ENCODE data around the gene SKAP1. TPM values are rescaled to one million over a fixed set of nuclear protein-coding genes. Genes with fewer than 3 reads are reported as not detected.

Gene SKAP1
- total RNA-seq, 2 experiments from 2014 or later = 1.2 TPM; not detected in 1

- ChIA-PET POLR2A (interaction anchor here (0.6 to 0.9 kb wide), 4 partner anchors 8 to 611 kb away, joined by 3 to 6 read pairs (median 3); no protein-coding TSS in a partner anchor), CTCF (ENCODE audit: unreplicated experiment) (no interaction called here)
- no peaks in the 10 kb centered on the region for H3K36me3 ChIP-seq (ENCODE audit: insufficient read depth, low read length)
- no peak overlapping the region for H2AFZ ChIP-seq (ENCODE audit: low read length)
- no peaks in the 10 kb centered on the region for H4K20me1 ChIP-seq (ENCODE audit: insufficient read depth, low read length)
- no peaks in the 10 kb centered on the region for H3K9me3 ChIP-seq (ENCODE audit: low read length)
- no peak overlapping the region for H3K4me3 ChIP-seq (ENCODE audit: low read depth, low read length, poor library complexity, severe bottlenecking)
- no peaks in the 10 kb centered on the region for H3K79me2 ChIP-seq (ENCODE audit: insufficient read depth, low read depth, low read length)
- H3K4me1 ChIP-seq (ENCODE audit: insufficient read depth, low read length, poor library complexity, severe bottlenecking) = no peaks in the 10 kb centered on the region
- DNase-seq (ENCODE audit: low spot score) = no peak
- no peak overlapping the region for H3K4me2 ChIP-seq (ENCODE audit: low read length)
- no peaks in the 10 kb centered on the region for H3K9me2 ChIP-seq (ENCODE audit: insufficient read depth, low read length)
- H3K27ac ChIP-seq (ENCODE audit: low read depth, low read length, poor library complexity, severe bottlenecking) = no peak overlapping the region
- TF ChIP-seq EZH2phosphoT487 (IDR thresholded peaks at IDR 0.05; ENCODE audit: borderline replicate concordance, low read depth, low read length) (no peak), CTCF (conservative IDR thresholded peaks at IDR 0.05; ENCODE audit: low read length) (no peak)
- intact Hi-C loops (cut with micrococcal nuclease; ENCODE audit: unreplicated experiment) = no loop called here
- BruUV-seq (replicated peaks) = no TSS peak
Observed at GRCh38 chr17:48223945-48224344, 206.1 kb downstream of the SKAP1 start.

GRCh38 chr17:48219617-48220016 is 210.4 kb downstream of the SKAP1 start:
- H3K36me3 ChIP-seq (ENCODE audit: insufficient read depth, low read length) = no peaks in the 10 kb centered on the region
- no peaks in the 10 kb centered on the region for H3K4me1 ChIP-seq (ENCODE audit: insufficient read depth, low read length, poor library complexity, severe bottlenecking)
- POLR2A ChIA-PET = no interaction called here
- H4K20me1 ChIP-seq (ENCODE audit: insufficient read depth, low read length) = no peaks in the 10 kb centered on the region
- DNase-seq (ENCODE audit: low spot score) = no peak
- intact Hi-C loops (cut with micrococcal nuclease; ENCODE audit: unreplicated experiment) = no loop called here
- TF ChIP-seq EZH2phosphoT487 (IDR thresholded peaks at IDR 0.05; ENCODE audit: borderline replicate concordance, low read depth, low read length) (no peak), CTCF (conservative IDR thresholded peaks at IDR 0.05; ENCODE audit: low read length) (no peak)
- no peak overlapping the region for H3K4me3 ChIP-seq (ENCODE audit: low read depth, low read length, poor library complexity, severe bottlenecking)
- H3K27ac ChIP-seq (ENCODE audit: low read depth, low read length, poor library complexity, severe bottlenecking) = no peak overlapping the region
- no peaks in the 10 kb centered on the region for H3K9me3 ChIP-seq (ENCODE audit: low read length)
- H3K9me2 ChIP-seq (ENCODE audit: insufficient read depth, low read length) = no peaks in the 10 kb centered on the region
- BruUV-seq (replicated peaks) = no TSS peak
- no peak overlapping the region for H3K4me2 ChIP-seq (ENCODE audit: low read length)
- H3K79me2 ChIP-seq (ENCODE audit: insufficient read depth, low read depth, low read length) = no peaks in the 10 kb centered on the region
- no peak overlapping the region for H2AFZ ChIP-seq (ENCODE audit: low read length)
- CTCF ChIA-PET (ENCODE audit: unreplicated experiment) = no interaction called here

- ChIA-PET POLR2A (interaction anchor here (1.1 kb wide), 1 partner anchor 8 kb away, joined by 3 read pairs; no protein-coding TSS in a partner anchor), CTCF (ENCODE audit: unreplicated experiment) (no interaction called here)
- Histone ChIP-seq H3K9me3 (ENCODE audit: low read length) (no peaks in the 10 kb centered on the region), H3K4me3 (ENCODE audit: low read depth, low read length, poor library complexity, severe bottlenecking) (no peak overlapping the region), H3K9me2 (ENCODE audit: insufficient read depth, low read length) (no peaks in the 10 kb centered on the region), H3K79me2 (ENCODE audit: insufficient read depth, low read depth, low read length) (no peaks in the 10 kb centered on the region), H2AFZ (ENCODE audit: low read length) (no peak overlapping the region), H3K36me3 (ENCODE audit: insufficient read depth, low read length) (no peaks in the 10 kb centered on the region), H3K4me2 (ENCODE audit: low read length) (no peak overlapping the region), H3K27ac (ENCODE audit: low read depth, low read length, poor library complexity, severe bottlenecking) (no peak overlapping the region), H3K4me1 (ENCODE audit: insufficient read depth, low read length, poor library complexity, severe bottlenecking) (no peaks in the 10 kb centered on the region), H4K20me1 (ENCODE audit: insufficient read depth, low read length) (no peaks in the 10 kb centered on the region)
- TF ChIP-seq CTCF (conservative IDR thresholded peaks at IDR 0.05; ENCODE audit: low read length) (peak; percentile 50), EZH2phosphoT487 (IDR thresholded peaks at IDR 0.05; ENCODE audit: borderline replicate concordance, low read depth, low read length) (no peak)
- BruUV-seq (replicated peaks) = no TSS peak
- DNase-seq (ENCODE audit: low spot score) = no peak
- intact Hi-C loops (cut with micrococcal nuclease; ENCODE audit: unreplicated experiment) = no loop called here
Observed at GRCh38 chr17:48215583-48216139, 214.4 kb downstream of the SKAP1 start.

Data from OCI-LY7 (cell line).